Peyer's patch (tissue), 4 donors: ENCODE measurements around the gene HHIP. TPM values are rescaled to one million over a fixed set of nuclear protein-coding genes. Genes with fewer than 3 reads are reported as not detected.

ENCODE experiments used
- DNase-seq, 3 donors: peaks; one replicate each; pipeline ENCODE4 v3.0.0-alpha.2; 2017 to 2019
- H3K27ac ChIP-seq, 4 donors: fragments of 200-600 bp; sonication (generic); one replicate each; pipeline ENCODE4 v1.5.1; 2016 to 2019
- H3K27me3 ChIP-seq, 2 donors: fragments of 200-600 bp; sonication (generic); one replicate each; pipeline ENCODE4 v1.5.1; 2019
- H3K36me3 ChIP-seq, 3 donors: fragments of 200-600 bp; sonication (generic); one replicate each; pipeline ENCODE4 v1.5.1; 2016 to 2019
- H3K4me1 ChIP-seq, 4 donors: fragments of 200-600 bp; sonication (generic); one replicate each; pipeline ENCODE4 v1.5.1; 2016 to 2019
- H3K4me3 ChIP-seq, 4 donors: fragments of 200-600 bp; sonication (generic); 1 replicate in 3 of 4; 2 replicates in 1 of 4; pipeline ENCODE4 v1.5.1; 2016 to 2019; ENCODE audit warnings: mild to moderate bottlenecking in 1 of 4
- H3K9me3 ChIP-seq, 4 donors: fragments of 200-600 bp; sonication (generic); one replicate each; pipeline ENCODE4 v1.5.1; 2016 to 2019; ENCODE audit warnings: mild to moderate bottlenecking in 1 of 4
- CTCF ChIP-seq, 6 experiments: fragments of 450-650 bp in 4 of 6; fragments of 200-600 bp in 2 of 6; sonication (generic) in 1 of 6; IDR thresholded peaks; one replicate each; pipeline ENCODE4 v1.5.1; 2017 to 2019; ENCODE audit warnings: antibody characterized with exemption in 6 of 6, mild to moderate bottlenecking in 3 of 6, moderate library complexity in 1 of 6
- POLR2A ChIP-seq, 2 donors: fragments of 450-650 bp; IDR thresholded peaks; one replicate each; pipeline ENCODE4 v1.5.1; 2017; ENCODE audit warnings: antibody characterized with exemption in 2 of 2, mild to moderate bottlenecking in 2 of 2, moderate library complexity in 2 of 2
- total RNA-seq, 4 donors: library from RNA; depleted of rRNA; stranded (reverse); fragments of >200 nt; gene quantifications; one replicate each; pipeline ENCODE4 v1.1.0, GENCODE V29; 2016

The HHIP gene
- total RNA-seq, 4 donors from 2014 or later, result 3.0 to 37.1 (median 6.6) TPM

GRCh38 chr4:144739511-144740033 is 93.6 kb downstream of the HHIP start:
- Histone ChIP-seq H3K4me3 (no peak overlapping the region), H3K27ac (no peak overlapping the region), H3K36me3 (no peaks in the 10 kb centered on the region), H3K4me1 (no peaks in the 10 kb centered on the region), H3K27me3 (no peaks in the 10 kb centered on the region), H3K9me3 (no peaks in the 10 kb centered on the region)
- no peak for DNase-seq
- TF ChIP-seq CTCF (IDR thresholded peaks at IDR 0.05), result no peak
- no peak for TF ChIP-seq POLR2A (IDR thresholded peaks at IDR 0.05)

GRCh38 chr4:144740316-144740715 is 94.4 kb downstream of the HHIP start:
- Histone ChIP-seq H3K27ac (no peak overlapping the region), H3K9me3 (no peaks in the 10 kb centered on the region), H3K4me3 (no peak overlapping the region), H3K36me3 (no peaks in the 10 kb centered on the region), H3K4me1 (no peaks in the 10 kb centered on the region), H3K27me3 (no peaks in the 10 kb centered on the region)
- no peak for TF ChIP-seq CTCF (IDR thresholded peaks at IDR 0.05)
- no peak for TF ChIP-seq POLR2A (IDR thresholded peaks at IDR 0.05)
- DNase-seq, result no peak

GRCh38 chr4:144748814-144749555 is 103.0 kb downstream of the HHIP start:
- TF ChIP-seq CTCF (IDR thresholded peaks at IDR 0.05) (no peak), POLR2A (IDR thresholded peaks at IDR 0.05) (no peak)
- Histone ChIP-seq H3K4me3 (no peak overlapping the region), H3K9me3 (no peaks in the 10 kb centered on the region), H3K27ac (no peak overlapping the region), H3K36me3 (no peaks in the 10 kb centered on the region), H3K27me3 (no peaks in the 10 kb centered on the region), H3K4me1 (no peaks in the 10 kb centered on the region)
- no peak for DNase-seq

GRCh38 chr4:144750348-144750747 is 104.4 kb downstream of the HHIP start:
- TF ChIP-seq CTCF (IDR thresholded peaks at IDR 0.05) (no peak), POLR2A (IDR thresholded peaks at IDR 0.05) (no peak)
- Histone ChIP-seq H3K27me3 (no peaks in the 10 kb centered on the region), H3K27ac (no peak overlapping the region), H3K9me3 (no peaks in the 10 kb centered on the region), H3K4me3 (no peak overlapping the region), H3K36me3 (no peaks in the 10 kb centered on the region), H3K4me1 (no peaks in the 10 kb centered on the region)
- no peak for DNase-seq

- TF ChIP-seq POLR2A (IDR thresholded peaks at IDR 0.05) (no peak), CTCF (IDR thresholded peaks at IDR 0.05) (no peak)
- Histone ChIP-seq H3K4me1 (no peaks in the 10 kb centered on the region), H3K36me3 (no peaks in the 10 kb centered on the region), H3K9me3 (no peaks in the 10 kb centered on the region), H3K27me3 (no peaks in the 10 kb centered on the region), H3K4me3 (no peak overlapping the region), H3K27ac (no peak overlapping the region)
- DNase-seq, result no peak
Observed at GRCh38 chr4:144754562-144755410, 108.8 kb downstream of the HHIP start.
